OCI-LY3 (cell line): ENCODE data around the gene GGN.
A peak's percentile ranks its signal among the peaks of the same experiment; 100 is the strongest.

Source experiments
- H2AFZ ChIP-seq: fragments of 200-600, 300-600 bp; shearing (Covaris generic); 2 replicates; pipeline ENCODE4 v1.6.0; 2014; ENCODE audit warnings: antibody characterized with exemption, low read depth, low read length
- H3K27ac ChIP-seq: fragments of 200-600, 300-600 bp; sonication (generic); 2 replicates; pipeline ENCODE4 v1.5.1; 2014; ENCODE audit warnings: mild to moderate bottlenecking, low read length, moderate library complexity, mixed read lengths
- H3K27me3 ChIP-seq: fragments of 200-600, 300-600 bp; sonication (generic); 2 replicates; pipeline ENCODE4 v1.6.1; 2014; ENCODE audit warnings: low read depth, low read length, mixed read lengths
- H3K36me3 ChIP-seq: fragments of 200-600, 300-600 bp; sonication (generic); replicated peaks from 2 replicates; pipeline ENCODE3; 2014; ENCODE audit warnings: low read depth, low read length, mixed read lengths
- H3K4me1 ChIP-seq: fragments of 300-600, 200-600 bp; sonication (generic); 2 replicates; pipeline ENCODE4 v1.6.1; 2014; ENCODE audit warnings: low read length, mixed read lengths
- H3K4me2 ChIP-seq: fragments of 200-600, 300-600 bp; sonication (generic); 2 replicates; pipeline ENCODE4 v1.6.1; 2014; ENCODE audit warnings: low read length, mixed read lengths
- H3K4me3 ChIP-seq: fragments of 300-600, 200-600 bp; sonication (generic); 2 replicates; pipeline ENCODE4 v1.5.1; 2014; ENCODE audit warnings: antibody characterized with exemption, mild to moderate bottlenecking, low read length, moderate library complexity
- H3K79me2 ChIP-seq: fragments of 300-600, 200-600 bp; shearing (Covaris generic); 2 replicates; pipeline ENCODE4 v1.6.1; 2014; ENCODE audit warnings: mild to moderate bottlenecking, low read length, mixed read lengths
- H3K9ac ChIP-seq: fragments of 300-600, 200-600 bp; shearing (Covaris generic); 2 replicates; pipeline ENCODE4 v1.6.0; 2014; ENCODE audit warnings: mild to moderate bottlenecking, low read length, moderate library complexity
- H3K9me3 ChIP-seq: fragments of 200-600, 300-600 bp; shearing (Covaris generic); 2 replicates; pipeline ENCODE4 v1.6.1; 2014; ENCODE audit warnings: low read length, mixed read lengths; ENCODE audit not compliant: insufficient read depth
- H4K20me1 ChIP-seq: fragments of 200-600, 300-600 bp; sonication (generic); 2 replicates; pipeline ENCODE4 v1.6.1; 2016; ENCODE audit warnings: low read length, mixed read lengths; ENCODE audit not compliant: insufficient read depth
- EZH2phosphoT487 ChIP-seq: fragments of 200-600 bp; shearing (Covaris generic); IDR thresholded peaks from 2 replicates; pipeline ENCODE4 v1.6.1; 2018; ENCODE audit warnings: antibody characterized with exemption, mixed run types, low read depth
- TF ChIP-seq, protein P1 (sequence below): fragments of 200-600, 300-600 bp; sonication (generic); IDR thresholded peaks from 2 replicates; pipeline ENCODE4 v1.5.1; 2014; ENCODE audit warnings: antibody characterized with exemption, low read length, low read depth

Gene GGN

DNA sequence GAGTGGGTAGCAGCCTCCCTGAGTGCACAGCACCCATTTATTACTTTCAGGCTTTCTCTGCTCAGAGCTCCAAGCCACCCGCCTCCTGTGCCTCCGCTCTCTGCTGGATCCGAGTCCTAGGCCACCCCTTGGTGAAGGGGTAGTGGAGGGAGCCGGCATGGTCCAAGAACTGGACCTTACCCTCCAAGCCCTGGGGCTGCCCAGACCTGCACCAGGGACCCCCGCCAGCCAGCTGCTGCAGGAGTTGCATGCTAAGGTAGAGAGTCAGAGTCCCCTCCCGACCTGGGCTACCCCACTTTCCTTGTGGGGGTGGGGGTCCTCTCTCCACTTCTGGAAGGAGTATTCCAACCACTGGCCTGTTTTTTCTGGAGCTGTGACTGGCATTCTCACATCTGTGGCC, 17.0 kb upstream of the GGN start:
- H3K27ac ChIP-seq: no peak overlapping the region
- no peak overlapping the region for H3K4me2 ChIP-seq
- H3K27me3 ChIP-seq: no peaks in the 10 kb centered on the region
- H3K9ac ChIP-seq: no peak overlapping the region
- no peak overlapping the region for H2AFZ ChIP-seq
- peaks cover 7% of the 10 kb centered on the region; the same call in 1 of the 2 replicates for H3K4me1 ChIP-seq
- H4K20me1 ChIP-seq: no peaks in the 10 kb centered on the region
- H3K9me3 ChIP-seq: no peaks in the 10 kb centered on the region
- H3K36me3 ChIP-seq: peaks cover 36% of the 10 kb centered on the region
- H3K79me2 ChIP-seq: peaks cover 5% of the 10 kb centered on the region; the same call in 1 of the 2 replicates
- TF ChIP-seq, protein P1, sequence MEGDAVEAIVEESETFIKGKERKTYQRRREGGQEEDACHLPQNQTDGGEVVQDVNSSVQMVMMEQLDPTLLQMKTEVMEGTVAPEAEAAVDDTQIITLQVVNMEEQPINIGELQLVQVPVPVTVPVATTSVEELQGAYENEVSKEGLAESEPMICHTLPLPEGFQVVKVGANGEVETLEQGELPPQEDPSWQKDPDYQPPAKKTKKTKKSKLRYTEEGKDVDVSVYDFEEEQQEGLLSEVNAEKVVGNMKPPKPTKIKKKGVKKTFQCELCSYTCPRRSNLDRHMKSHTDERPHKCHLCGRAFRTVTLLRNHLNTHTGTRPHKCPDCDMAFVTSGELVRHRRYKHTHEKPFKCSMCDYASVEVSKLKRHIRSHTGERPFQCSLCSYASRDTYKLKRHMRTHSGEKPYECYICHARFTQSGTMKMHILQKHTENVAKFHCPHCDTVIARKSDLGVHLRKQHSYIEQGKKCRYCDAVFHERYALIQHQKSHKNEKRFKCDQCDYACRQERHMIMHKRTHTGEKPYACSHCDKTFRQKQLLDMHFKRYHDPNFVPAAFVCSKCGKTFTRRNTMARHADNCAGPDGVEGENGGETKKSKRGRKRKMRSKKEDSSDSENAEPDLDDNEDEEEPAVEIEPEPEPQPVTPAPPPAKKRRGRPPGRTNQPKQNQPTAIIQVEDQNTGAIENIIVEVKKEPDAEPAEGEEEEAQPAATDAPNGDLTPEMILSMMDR: no peak
- no peak for TF ChIP-seq EZH2phosphoT487
- no peak overlapping the region for H3K4me3 ChIP-seq

DNA sequence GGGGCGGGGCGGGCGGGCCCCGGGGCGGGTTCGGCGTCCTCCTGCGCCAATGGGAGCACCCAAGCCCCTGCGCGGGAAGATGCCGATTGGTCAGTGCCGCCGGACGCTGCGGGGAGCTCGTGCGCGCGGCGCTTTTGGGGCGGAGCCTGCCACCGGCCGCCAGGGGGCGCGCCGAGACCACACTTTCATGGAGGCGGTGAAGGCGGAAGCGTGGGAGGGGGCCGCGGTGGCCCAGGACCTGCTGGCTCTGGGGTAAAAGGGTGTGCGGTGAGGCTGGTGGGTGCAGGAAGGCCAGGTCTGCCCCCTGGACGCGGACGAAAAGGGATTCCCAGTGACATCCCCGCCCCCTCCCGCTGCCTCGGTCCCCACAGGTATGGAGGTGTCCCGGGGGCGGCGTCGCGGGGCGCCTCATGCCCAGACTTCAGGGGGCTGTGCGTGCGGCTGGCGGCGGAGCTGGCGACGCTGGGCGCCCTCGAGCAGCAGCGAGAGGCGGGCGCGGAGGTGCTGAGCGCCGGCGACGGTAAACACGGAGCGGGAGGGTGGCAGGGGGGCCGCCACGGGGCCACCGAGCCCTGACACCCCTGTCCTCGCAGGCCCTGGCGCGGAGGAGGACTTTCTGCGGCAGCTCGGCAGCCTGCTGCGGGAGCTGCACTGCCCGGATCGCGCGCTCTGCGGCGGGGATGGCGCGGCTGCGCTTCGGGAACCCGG, 15.3 kb upstream of the GGN start, which contains the start of gene FAM98C:
FAM98C (plus strand) TSS at position 127 of the 708 bp plus-strand sequence; CDS start at position 188, 61 bp downstream.
- H3K9ac ChIP-seq: peak within 1 kb of the TSS; percentile 65
- no peak for TF ChIP-seq EZH2phosphoT487
- TF ChIP-seq, protein P1: peak; percentile 96
- H3K4me2 ChIP-seq: peak within 1 kb of the TSS; percentile 74
- peak within 1 kb of the TSS; percentile 59 for H2AFZ ChIP-seq
- peaks cover 5% of the 10 kb centered on the region; the same call in 1 of the 2 replicates for H3K79me2 ChIP-seq
- peaks cover 22% of the 10 kb centered on the region for H3K36me3 ChIP-seq
- peak within 1 kb of the TSS; percentile 82 for H3K4me3 ChIP-seq
- no peaks in the 10 kb centered on the region for H3K9me3 ChIP-seq
- H3K27ac ChIP-seq: peak within 1 kb of the TSS; percentile 37
- no peaks in the 10 kb centered on the region for H3K27me3 ChIP-seq
- no peaks in the 10 kb centered on the region for H4K20me1 ChIP-seq
- H3K4me1 ChIP-seq: peaks cover 7% of the 10 kb centered on the region; the same call in 1 of the 2 replicates

DNA sequence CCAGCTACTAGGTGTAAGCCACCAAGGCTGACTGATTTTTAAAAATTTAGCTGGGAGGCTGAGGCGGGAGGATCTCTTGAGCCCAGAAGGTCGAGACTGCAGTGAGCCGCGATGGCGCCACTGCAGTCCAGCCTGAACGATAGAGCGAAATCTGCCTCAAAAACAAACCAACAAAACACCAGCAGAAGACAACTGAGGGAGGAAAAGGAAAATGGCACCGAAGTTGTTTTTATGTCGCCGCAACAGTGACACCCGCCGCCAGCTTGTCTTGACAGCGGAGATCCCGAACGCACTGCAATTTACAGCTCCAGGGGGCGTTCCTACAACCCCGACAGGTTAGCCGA, 14.8 kb upstream of the GGN start:
- Histone ChIP-seq H3K27me3 (no peaks in the 10 kb centered on the region), H2AFZ (peak overlapping the region; percentile 59), H3K27ac (no peak overlapping the region), H3K36me3 (peaks cover 19% of the 10 kb centered on the region), H3K4me3 (peak overlapping the region; percentile 71), H3K9ac (peak overlapping the region; percentile 25), H3K4me1 (peaks cover 7% of the 10 kb centered on the region; the same call in 1 of the 2 replicates), H3K4me2 (peak overlapping the region; percentile 74), H3K79me2 (peaks cover 5% of the 10 kb centered on the region; the same call in 1 of the 2 replicates), H4K20me1 (no peaks in the 10 kb centered on the region), H3K9me3 (no peaks in the 10 kb centered on the region)
- no peak for TF ChIP-seq EZH2phosphoT487
- TF ChIP-seq, protein P1: no peak

DNA sequence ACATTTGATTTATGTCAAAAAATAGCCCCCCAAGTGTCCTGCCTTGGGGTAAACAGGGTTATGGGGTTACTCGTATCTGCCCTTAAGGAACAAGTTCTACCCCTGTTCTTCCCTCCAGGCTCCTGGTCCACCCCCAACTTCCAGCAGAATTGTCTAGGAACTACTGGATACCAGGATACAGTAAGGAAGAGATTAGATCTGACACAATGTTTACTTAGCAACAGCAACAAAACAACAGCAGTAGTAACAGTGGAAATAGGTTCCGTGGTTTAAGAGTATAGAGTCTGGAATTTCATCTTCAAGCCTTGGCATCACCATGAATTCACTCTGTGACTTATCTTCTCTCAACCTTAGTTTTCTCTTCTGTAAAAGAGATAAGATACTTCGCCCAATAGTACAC, 13.3 kb upstream of the GGN start:
- Histone ChIP-seq H4K20me1 (no peaks in the 10 kb centered on the region), H3K27me3 (no peaks in the 10 kb centered on the region), H3K4me2 (no peak overlapping the region), H3K4me1 (peaks cover 7% of the 10 kb centered on the region; the same call in 1 of the 2 replicates), H2AFZ (no peak overlapping the region), H3K36me3 (peaks cover 11% of the 10 kb centered on the region), H3K9ac (no peak overlapping the region), H3K4me3 (no peak overlapping the region), H3K27ac (no peak overlapping the region), H3K79me2 (peaks cover 5% of the 10 kb centered on the region; the same call in 1 of the 2 replicates), H3K9me3 (no peaks in the 10 kb centered on the region)
- TF ChIP-seq, protein P1: no peak
- TF ChIP-seq EZH2phosphoT487: no peak
